PC-3 (cell line): ENCODE measurements around the gene ETV2. TPM values are rescaled to one million over a fixed set of nuclear protein-coding genes. Genes with fewer than 3 reads are reported as not detected.

Source experiments
- ATAC-seq: fragments of 200-7000 bp; cut with Tn5 transposase; 2 replicates; pipeline ENCODE4 v1.9.1; 2020; ENCODE audit warnings: mild to moderate bottlenecking, moderate library complexity
- BruUV-seq: library from RNA; stranded (reverse); fragments of 400-500 nt; replicated peaks from 2 replicates; lab custom pipeline; 2021; lab: Mats Ljungman, UMichigan
- CTCF ChIA-PET: fragments of 300-600 bp; sonication (Branson Sonifier 250); formaldehyde crosslinking; loops from one replicate; lab custom pipeline; 2022; ENCODE audit warnings: antibody characterized with exemption; lab: Charles Lee
- POLR2A ChIA-PET: fragments of 300-600 bp; sonication (Branson Sonifier 250); formaldehyde crosslinking; loops from one replicate; lab custom pipeline; 2022; ENCODE audit warnings: antibody characterized with exemption; ENCODE audit not compliant: unreplicated experiment; lab: Charles Lee
- DNase-seq: peaks from one replicate; pipeline ENCODE4 v3.0.0-alpha.2; 2015
- H2AFZ ChIP-seq: fragments of 300-600 bp; sonication (generic); 2 replicates; pipeline ENCODE4 v1.6.0; 2016; ENCODE audit warnings: antibody characterized with exemption, low read length
- H3F3A ChIP-seq: fragments of 300-600 bp; sonication (generic); one replicate; pipeline ENCODE4 v1.6.0; 2017; ENCODE audit warnings: antibody characterized with exemption, low read length, control low read depth, mild to moderate bottlenecking; ENCODE audit not compliant: unreplicated experiment
- H3K27ac ChIP-seq: fragments of 300-600 bp; sonication (generic); 2 replicates; pipeline ENCODE4 v1.5.1; 2016; ENCODE audit warnings: mild to moderate bottlenecking, low read length
- H3K27me3 ChIP-seq: fragments of 300-600 bp; sonication (generic); 2 replicates; pipeline ENCODE4 v1.6.1; 2016; ENCODE audit warnings: low read length, mixed read lengths
- H3K36me3 ChIP-seq: fragments of 300-600 bp; sonication (generic); 2 replicates; pipeline ENCODE4 v1.6.1; 2016; ENCODE audit warnings: low read depth, mixed run types, low read length, mixed read lengths
- H3K4me1 ChIP-seq: fragments of 300-600 bp; sonication (generic); 2 replicates; pipeline ENCODE4 v1.5.1; 2016; ENCODE audit warnings: low read length; ENCODE audit not compliant: insufficient read depth
- H3K4me2 ChIP-seq: fragments of 300-600 bp; sonication (generic); 2 replicates; pipeline ENCODE4 v1.6.0; 2016; ENCODE audit warnings: low read length
- H3K4me3 ChIP-seq: fragments of 300-600 bp; sonication (generic); 2 replicates; pipeline ENCODE4 v1.5.1; 2016; ENCODE audit warnings: mild to moderate bottlenecking, low read length, mixed read lengths
- H3K79me2 ChIP-seq: fragments of 300-600 bp; sonication (generic); 2 replicates; pipeline ENCODE4 v1.6.1; 2017; ENCODE audit warnings: low read length, mixed read lengths
- H3K9ac ChIP-seq: fragments of 300-600 bp; sonication (generic); 2 replicates; pipeline ENCODE4 v1.6.0; 2016; ENCODE audit warnings: mild to moderate bottlenecking, low read length
- H3K9me2 ChIP-seq: fragments of 300-600 bp; sonication (generic); replicated peaks from 2 replicates; pipeline ENCODE4 v1.6.1; 2016; ENCODE audit warnings: mixed run types, low read length, mixed read lengths
- H3K9me3 ChIP-seq: fragments of 300-600 bp; sonication (generic); 2 replicates; pipeline ENCODE4 v1.6.1; 2016; ENCODE audit warnings: low read length, mixed read lengths
- H4K20me1 ChIP-seq: fragments of 300-600 bp; sonication (generic); 2 replicates; pipeline ENCODE4 v1.6.1; 2016; ENCODE audit warnings: low read length, mixed read lengths
- EZH2 ChIP-seq: fragments of 300-600 bp; sonication (generic); IDR thresholded peaks from one replicate; pipeline ENCODE4 v1.6.1; 2017; ENCODE audit warnings: antibody characterized with exemption, mild to moderate bottlenecking, low read length; ENCODE audit not compliant: unreplicated experiment
- EZH2phosphoT487 ChIP-seq: fragments of 300-600 bp; sonication (generic); IDR thresholded peaks from 2 replicates; pipeline ENCODE4 v1.6.1; 2018; ENCODE audit warnings: mild to moderate bottlenecking, antibody characterized with exemption, low read length, borderline replicate concordance
- intact Hi-C: fragments of 100-400 bp; cut with micrococcal nuclease; formaldehyde crosslinking; loops from 2 replicates; pipeline ENCODE4 v1.9.0; 2023
- total RNA-seq: library from RNA; depleted of rRNA; stranded (reverse); fragments of >200 nt; gene quantifications from 2 replicates; pipeline ENCODE4 v1.2.3, GENCODE V29; 2014
- TF ChIP-seq, protein P1 (sequence below): fragments of 300-600 bp; sonication (generic); conservative IDR thresholded peaks from 2 replicates; pipeline ENCODE4 v1.5.1; 2017; ENCODE audit warnings: antibody characterized with exemption, low read depth, mild to moderate bottlenecking, low read length

Gene ETV2
- total RNA-seq, 1 experiment from 2014 or later = 0.36 TPM

DNA sequence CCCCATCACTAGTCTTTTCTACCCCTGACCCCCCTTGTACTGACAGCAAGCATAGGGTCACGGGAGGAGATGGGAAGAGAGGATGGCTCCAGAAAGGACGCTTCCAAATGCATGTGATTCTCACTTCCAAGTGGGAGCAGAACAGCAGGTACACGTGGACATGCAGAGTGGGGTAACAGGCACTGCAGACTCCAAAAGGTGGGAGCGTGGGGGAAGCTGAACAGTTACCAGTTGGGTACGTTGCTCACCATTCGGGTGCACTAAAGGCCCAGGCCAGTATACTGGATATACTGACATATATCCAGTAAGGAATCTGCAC, 2.3 kb upstream of the ETV2 start:
- DNase-seq = no peak
- peaks cover 4% of the 10 kb centered on the region; the same call in 1 of the 2 replicates for H3K4me1 ChIP-seq
- ChIA-PET CTCF (no interaction called here), POLR2A (no interaction called here)
- no peaks in the 10 kb centered on the region for H3K27me3 ChIP-seq
- H3K9me2 ChIP-seq = no peaks in the 10 kb centered on the region
- no peaks in the 10 kb centered on the region; the same call in 1 of the 2 replicates for H3K36me3 ChIP-seq
- H3K27ac ChIP-seq = no peak overlapping the region
- no peaks in the 10 kb centered on the region for H3K79me2 ChIP-seq
- no peaks in the 10 kb centered on the region for H4K20me1 ChIP-seq
- H3K4me3 ChIP-seq = no peak overlapping the region
- no peak for ATAC-seq
- no peaks in the 10 kb centered on the region for H3F3A ChIP-seq
- no peak for TF ChIP-seq EZH2phosphoT487
- TF ChIP-seq, protein P1, sequence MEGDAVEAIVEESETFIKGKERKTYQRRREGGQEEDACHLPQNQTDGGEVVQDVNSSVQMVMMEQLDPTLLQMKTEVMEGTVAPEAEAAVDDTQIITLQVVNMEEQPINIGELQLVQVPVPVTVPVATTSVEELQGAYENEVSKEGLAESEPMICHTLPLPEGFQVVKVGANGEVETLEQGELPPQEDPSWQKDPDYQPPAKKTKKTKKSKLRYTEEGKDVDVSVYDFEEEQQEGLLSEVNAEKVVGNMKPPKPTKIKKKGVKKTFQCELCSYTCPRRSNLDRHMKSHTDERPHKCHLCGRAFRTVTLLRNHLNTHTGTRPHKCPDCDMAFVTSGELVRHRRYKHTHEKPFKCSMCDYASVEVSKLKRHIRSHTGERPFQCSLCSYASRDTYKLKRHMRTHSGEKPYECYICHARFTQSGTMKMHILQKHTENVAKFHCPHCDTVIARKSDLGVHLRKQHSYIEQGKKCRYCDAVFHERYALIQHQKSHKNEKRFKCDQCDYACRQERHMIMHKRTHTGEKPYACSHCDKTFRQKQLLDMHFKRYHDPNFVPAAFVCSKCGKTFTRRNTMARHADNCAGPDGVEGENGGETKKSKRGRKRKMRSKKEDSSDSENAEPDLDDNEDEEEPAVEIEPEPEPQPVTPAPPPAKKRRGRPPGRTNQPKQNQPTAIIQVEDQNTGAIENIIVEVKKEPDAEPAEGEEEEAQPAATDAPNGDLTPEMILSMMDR = no peak
- TF ChIP-seq EZH2 = no peak
- H3K9ac ChIP-seq = no peak overlapping the region
- no peak overlapping the region for H2AFZ ChIP-seq
- H3K9me3 ChIP-seq = no peaks in the 10 kb centered on the region
- no peak overlapping the region for H3K4me2 ChIP-seq
- BruUV-seq = no TSS peak
- intact Hi-C loops = no loop called here

DNA sequence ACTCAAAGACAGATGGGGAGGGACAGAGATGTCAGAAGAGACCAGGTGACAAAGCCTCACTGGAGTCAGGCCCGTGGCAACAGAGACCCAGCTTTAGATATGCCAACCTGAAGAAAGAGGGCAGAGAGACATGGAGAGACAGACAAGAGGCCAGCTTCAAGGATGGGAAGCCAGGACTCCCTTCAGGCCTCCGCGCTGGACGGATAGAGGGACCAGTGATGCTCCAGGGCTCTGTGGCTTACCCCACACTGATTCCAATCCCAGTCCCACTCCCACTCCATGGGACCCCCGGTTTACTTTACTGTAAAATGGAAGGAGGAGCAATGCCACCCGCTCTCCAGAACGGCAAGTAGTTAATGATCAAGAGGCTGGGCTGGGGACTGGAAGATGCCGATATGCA, 1.7 kb upstream of the ETV2 start:
- intact Hi-C loops = loop anchor here (5.0 kb wide), 1 partner anchor 128 kb away; the partner anchor contains the start of gene DMKN
- Histone ChIP-seq H3K4me3 (no peak overlapping the region), H3K36me3 (no peaks in the 10 kb centered on the region; the same call in 1 of the 2 replicates), H3K79me2 (no peaks in the 10 kb centered on the region), H3K27ac (no peak overlapping the region), H3F3A (no peaks in the 10 kb centered on the region), H3K4me2 (no peak overlapping the region), H4K20me1 (no peaks in the 10 kb centered on the region), H3K27me3 (no peaks in the 10 kb centered on the region), H3K9ac (no peak overlapping the region), H3K9me2 (no peaks in the 10 kb centered on the region), H3K9me3 (no peaks in the 10 kb centered on the region), H3K4me1 (peaks cover 4% of the 10 kb centered on the region; the same call in 1 of the 2 replicates), H2AFZ (no peak overlapping the region)
- ChIA-PET POLR2A (no interaction called here), CTCF (no interaction called here)
- ATAC-seq = no peak
- BruUV-seq = TSS peak; percentile 15
- TF ChIP-seq EZH2phosphoT487 (no peak), EZH2 (no peak)
- TF ChIP-seq, protein P1 = no peak
- DNase-seq = no peak

DNA sequence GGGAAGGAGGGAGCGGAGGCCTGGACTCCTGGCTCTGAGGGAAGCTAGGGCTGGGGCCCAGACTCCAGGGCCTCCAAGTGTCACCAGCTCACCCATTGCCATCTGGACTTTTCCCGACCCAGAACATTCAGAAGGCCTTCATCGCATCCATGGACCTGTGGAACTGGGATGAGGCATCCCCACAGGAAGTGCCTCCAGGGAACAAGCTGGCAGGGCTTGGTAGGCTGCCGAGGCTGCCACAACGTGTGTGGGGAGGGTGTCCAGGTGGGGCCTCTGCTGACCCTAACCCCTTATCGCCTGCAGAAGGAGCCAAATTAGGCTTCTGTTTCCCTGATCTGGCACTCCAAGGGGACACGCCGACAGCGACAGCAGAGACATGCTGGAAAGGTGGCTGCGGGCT, 767 bp downstream of the ETV2 start:
- ATAC-seq (no peak), DNase-seq (no peak)
- no peaks in the 10 kb centered on the region for H4K20me1 ChIP-seq
- no TSS peak for BruUV-seq
- no peaks in the 10 kb centered on the region for H3F3A ChIP-seq
- H3K9me2 ChIP-seq = no peaks in the 10 kb centered on the region
- H3K36me3 ChIP-seq = no peaks in the 10 kb centered on the region; the same call in 1 of the 2 replicates
- H3K4me3 ChIP-seq = no peak overlapping the region
- H3K27me3 ChIP-seq = no peaks in the 10 kb centered on the region
- no peak overlapping the region for H3K27ac ChIP-seq
- intact Hi-C loops = loop anchor here (5.0 kb wide), 1 partner anchor 130 kb away; the partner anchor contains the start of gene DMKN
- H3K79me2 ChIP-seq = no peaks in the 10 kb centered on the region
- POLR2A ChIA-PET = no interaction called here
- no peaks in the 10 kb centered on the region for H3K9me3 ChIP-seq
- H3K4me2 ChIP-seq = no peak overlapping the region
- peaks cover 8% of the 10 kb centered on the region; the same call in 1 of the 2 replicates for H3K4me1 ChIP-seq
- CTCF ChIA-PET = no interaction called here
- TF ChIP-seq EZH2phosphoT487 (no peak), EZH2 (no peak)
- TF ChIP-seq, protein P1 = no peak
- no peak overlapping the region for H2AFZ ChIP-seq
- no peak overlapping the region for H3K9ac ChIP-seq
